HEK293 (cell line): ENCODE results near the gene TBL1X.

Experiments
- CTCF ChIA-PET: fragments of 350-600 bp; formaldehyde crosslinking; extraction: SDS; loops from one replicate; lab custom pipeline; 2021; ENCODE audit warnings: antibody characterized with exemption; lab: Yijun Ruan, JAX
- POLR2A ChIA-PET: fragments of 300-600 bp; formaldehyde crosslinking; extraction: SDS; loops from one replicate; lab custom pipeline; 2020; ENCODE audit warnings: antibody characterized with exemption, inconsistent platforms; lab: Yijun Ruan, JAX
- H3K27ac ChIP-seq: fragments of 200-500 bp; sonication (Bioruptor generic); 2 replicates; pipeline ENCODE4 v1.5.1; 2014; ENCODE audit warnings: low read depth, low read length, control low read depth, inconsistent platforms; ENCODE audit errors: extremely low read depth
- H3K36me3 ChIP-seq, 2 experiments: fragments of 200-500 bp in 1 of 2; sonication (Bioruptor generic) in 1 of 2; 1 replicate in 1 of 2; 2 replicates in 1 of 2; pipeline ENCODE4 v1.5.1; 2014 to 2017; ENCODE audit warnings: inconsistent platforms in 2 of 2, low read length in 2 of 2; ENCODE audit not compliant: control insufficient read depth in 2 of 2, insufficient read depth in 1 of 2
- H3K4me1 ChIP-seq: fragments of 200-500 bp; sonication (Bioruptor generic); 2 replicates; pipeline ENCODE4 v1.5.1; 2014; ENCODE audit warnings: mild to moderate bottlenecking, low read length, inconsistent platforms; ENCODE audit not compliant: control insufficient read depth, insufficient read depth
- H3K4me3 ChIP-seq: 2 replicates; pipeline ENCODE4 v1.5.1; 2011; ENCODE audit warnings: low read depth, mild to moderate bottlenecking, control low read depth, low read length, moderate library complexity
- H3K9me3 ChIP-seq: fragments of 200-500 bp; sonication (Bioruptor generic); 2 replicates; pipeline ENCODE4 v1.5.1; 2014; ENCODE audit warnings: low read depth, low read length, inconsistent platforms; ENCODE audit not compliant: control insufficient read depth, insufficient read depth
- BCL11A ChIP-seq: fragments of 450-650 bp; formaldehyde crosslinking; IDR thresholded peaks from 2 replicates; pipeline ENCODE4 v1.5.1; 2016; ENCODE audit warnings: low read depth, missing biosample characterization, missing genetic modification characterization
- KLF8 ChIP-seq: fragments of 450-650 bp; formaldehyde crosslinking; IDR thresholded peaks from 2 replicates; pipeline ENCODE4 v1.5.1; 2016; ENCODE audit warnings: missing biosample characterization, missing genetic modification characterization
- ZBTB11 ChIP-seq: fragments of 450-650 bp; formaldehyde crosslinking; conservative IDR thresholded peaks from 2 replicates; pipeline ENCODE4 v1.5.1; 2016; ENCODE audit warnings: low read depth, missing biosample characterization, missing genetic modification characterization
- ZBTB17 ChIP-seq: fragments of 450-650 bp; formaldehyde crosslinking; IDR thresholded peaks from 2 replicates; pipeline ENCODE4 v1.5.1; 2016; ENCODE audit warnings: missing biosample characterization, missing genetic modification characterization
- ZBTB26 ChIP-seq: fragments of 450-650 bp; formaldehyde crosslinking; optimal IDR thresholded peaks from 2 replicates; pipeline ENCODE3; 2016; ENCODE audit warnings: missing biosample characterization, mild to moderate bottlenecking, missing genetic modification characterization
- ZNF169 ChIP-seq: fragments of 450-650 bp; formaldehyde crosslinking; IDR thresholded peaks from 2 replicates; pipeline ENCODE4 v1.5.1; 2016; ENCODE audit warnings: missing biosample characterization, missing genetic modification characterization
- ZNF311 ChIP-seq: fragments of 450-650 bp; formaldehyde crosslinking; IDR thresholded peaks from 2 replicates; pipeline ENCODE4 v1.5.1; 2017; ENCODE audit warnings: missing biosample characterization, missing genetic modification characterization, borderline replicate concordance
- ZNF513 ChIP-seq: fragments of 450-650 bp; IDR thresholded peaks from 2 replicates; pipeline ENCODE4 v1.5.1; 2018; ENCODE audit warnings: missing biosample characterization, missing genetic modification characterization
- ZNF580 ChIP-seq: fragments of 450-650 bp; formaldehyde crosslinking; IDR thresholded peaks from 2 replicates; pipeline ENCODE4 v1.5.1; 2016; ENCODE audit warnings: missing biosample characterization, missing genetic modification characterization
- ZNF585B ChIP-seq: fragments of 450-650 bp; formaldehyde crosslinking; IDR thresholded peaks from 2 replicates; pipeline ENCODE4 v1.5.1; 2016; ENCODE audit warnings: missing biosample characterization, missing genetic modification characterization
- ZNF623 ChIP-seq: fragments of 450-650 bp; formaldehyde crosslinking; IDR thresholded peaks from 2 replicates; pipeline ENCODE4 v1.5.1; 2016; ENCODE audit warnings: missing biosample characterization, missing genetic modification characterization
- ZNF645 ChIP-seq: fragments of 450-650 bp; formaldehyde crosslinking; IDR thresholded peaks from 2 replicates; pipeline ENCODE4; 2016; ENCODE audit warnings: missing biosample characterization, missing genetic modification characterization
- ZNF76 ChIP-seq: fragments of 450-650 bp; formaldehyde crosslinking; IDR thresholded peaks from 2 replicates; pipeline ENCODE4; 2016; ENCODE audit warnings: low read depth, missing biosample characterization, missing genetic modification characterization, borderline replicate concordance
- ZNF777 ChIP-seq: fragments of 450-650 bp; formaldehyde crosslinking; IDR thresholded peaks from 2 replicates; pipeline ENCODE4 v1.5.1; 2017; ENCODE audit warnings: missing biosample characterization, missing genetic modification characterization, borderline replicate concordance
- ZSCAN16 ChIP-seq: fragments of 450-650 bp; formaldehyde crosslinking; IDR thresholded peaks from 2 replicates; pipeline ENCODE4 v1.5.1; 2016; ENCODE audit warnings: missing biosample characterization, missing genetic modification characterization
- ZSCAN4 ChIP-seq: fragments of 450-650 bp; formaldehyde crosslinking; IDR thresholded peaks from 2 replicates; pipeline ENCODE4 v1.5.1; 2017; ENCODE audit warnings: missing biosample characterization, missing genetic modification characterization

Gene TBL1X

GRCh38 chrX:9635368-9635767, 170.5 kb downstream of the TBL1X start:
- no peak overlapping the region for H3K4me3 ChIP-seq
- H3K9me3 ChIP-seq = no peaks in the 10 kb centered on the region
- H3K36me3 ChIP-seq = no peaks in the 10 kb centered on the region
- POLR2A ChIA-PET = no interaction called here
- no peaks in the 10 kb centered on the region for H3K4me1 ChIP-seq
- TF ChIP-seq KLF8 (tag by site-specific recombination) = no peak
- H3K27ac ChIP-seq = no peak overlapping the region
- CTCF ChIA-PET = no interaction called here

- no peaks in the 10 kb centered on the region for H3K36me3 ChIP-seq
- H3K4me3 ChIP-seq = no peak overlapping the region
- no peak overlapping the region for H3K27ac ChIP-seq
- ChIA-PET POLR2A (no interaction called here), CTCF (no interaction called here)
- TF ChIP-seq ZSCAN16 (tag by site-specific recombination) (no peak), ZSCAN4 (tag by site-specific recombination) (no peak)
- no peaks in the 10 kb centered on the region for H3K4me1 ChIP-seq
- H3K9me3 ChIP-seq = no peaks in the 10 kb centered on the region
These were observed 170.9 kb downstream of the TBL1X start for GRCh38 chrX:9635803-9636202.

GRCh38 chrX:9638871-9639270, 174.0 kb downstream of the TBL1X start:
- Histone ChIP-seq H3K9me3 (no peaks in the 10 kb centered on the region), H3K4me1 (no peaks in the 10 kb centered on the region), H3K36me3 (no peaks in the 10 kb centered on the region), H3K27ac (no peak overlapping the region), H3K4me3 (no peak overlapping the region)
- ChIA-PET CTCF (no interaction called here), POLR2A (no interaction called here)
- TF ChIP-seq ZNF645 (tag by site-specific recombination) (no peak), ZNF513 (tag by site-specific recombination) (no peak), ZNF585B (tag by site-specific recombination) (no peak), BCL11A (no peak), ZNF169 (tag by site-specific recombination) (no peak), ZNF580 (tag by site-specific recombination) (no peak), ZNF623 (tag by site-specific recombination) (no peak)

GRCh38 chrX:9642270-9642995, 177.6 kb downstream of the TBL1X start:
- ChIA-PET CTCF (no interaction called here), POLR2A (no interaction called here)
- Histone ChIP-seq H3K27ac (no peak overlapping the region), H3K4me3 (no peak overlapping the region), H3K9me3 (no peaks in the 10 kb centered on the region), H3K36me3 (no peaks in the 10 kb centered on the region), H3K4me1 (no peaks in the 10 kb centered on the region)
- TF ChIP-seq ZBTB11 (tag by site-specific recombination) = no peak
- no peak for TF ChIP-seq ZBTB26
- TF ChIP-seq ZNF777 = no peak
- TF ChIP-seq ZNF76 (tag by site-specific recombination) = no peak
- TF ChIP-seq ZNF311 (tag by site-specific recombination) = no peak
- no peak for TF ChIP-seq ZNF580 (tag by site-specific recombination)
- TF ChIP-seq ZBTB17 (tag by site-specific recombination) = no peak
